Brain microvascular endothelial cell (primary cell): Measurements from ENCODE around the gene DMRT1.

Experiments used
- DNase-seq: peaks from one replicate; pipeline ENCODE4 v3.0.0-alpha.2; 2020
- H3K27ac ChIP-seq: fragments of 250-450 bp; sonication (Bioruptor Pico); 2 replicates; pipeline ENCODE4 v1.5.1; 2020; ENCODE audit warnings: mild to moderate bottlenecking, moderate library complexity
- H3K27me3 ChIP-seq: fragments of 250-450 bp; sonication (Bioruptor Pico); replicated peaks from 2 replicates; pipeline ENCODE4 v1.5.1; 2020; ENCODE audit warnings: mild to moderate bottlenecking
- H3K36me3 ChIP-seq: fragments of 250-450 bp; sonication (Bioruptor Pico); replicated peaks from 2 replicates; pipeline ENCODE4 v1.5.1; 2020; ENCODE audit warnings: mild to moderate bottlenecking
- H3K4me3 ChIP-seq: 2 replicates; pipeline ENCODE4 v1.5.1; 2011; ENCODE audit warnings: low read depth, mild to moderate bottlenecking, control low read depth, low read length, moderate library complexity
- CTCF ChIP-seq: IDR thresholded peaks from 2 replicates; pipeline ENCODE4 v1.5.1; 2011; ENCODE audit warnings: low read depth, mild to moderate bottlenecking, moderate library complexity, low read length, control low read depth, inconsistent platforms; ENCODE audit errors: missing control alignments
- in situ Hi-C: cut with HindIII; loops from 2 replicates; pipeline ENCODE4 v1.10.0; 2017; ENCODE audit warnings: low sequenced_read_pairs, low pct_ligation_motif_present

DMRT1 gene

GRCh38 chr9:841371-842209, at the start of gene DMRT1:
TSS of gene DMRT1 (plus strand) at chr9:841697. CDS start at chr9:841839, 142 bp downstream.
- TF ChIP-seq CTCF, result no peak
- no peak for DNase-seq
- no peaks in the 10 kb centered on the region for H3K36me3 ChIP-seq
- in situ Hi-C loops, result no loop called here
- peaks cover 42% of the 10 kb centered on the region for H3K27me3 ChIP-seq
- no peak within 1 kb of the TSS for H3K4me3 ChIP-seq
- H3K27ac ChIP-seq, result no peak within 1 kb of the TSS

GRCh38 chr9:792331-793260, 48.9 kb upstream of the DMRT1 start:
- Histone ChIP-seq H3K4me3 (no peak overlapping the region), H3K36me3 (no peaks in the 10 kb centered on the region), H3K27me3 (no peaks in the 10 kb centered on the region), H3K27ac (no peak overlapping the region)
- no peak for TF ChIP-seq CTCF
- DNase-seq, result no peak
- in situ Hi-C loops, result no loop called here

- no peak overlapping the region for H3K4me3 ChIP-seq
- no peak for DNase-seq
- no peak for TF ChIP-seq CTCF
- H3K27ac ChIP-seq, result no peak overlapping the region
- H3K27me3 ChIP-seq, result no peaks in the 10 kb centered on the region
- in situ Hi-C loops, result no loop called here
- no peaks in the 10 kb centered on the region for H3K36me3 ChIP-seq
Observed at GRCh38 chr9:794386-794785, 47.1 kb upstream of the DMRT1 start.

- TF ChIP-seq CTCF, result no peak
- no peak overlapping the region for H3K4me3 ChIP-seq
- no peaks in the 10 kb centered on the region for H3K36me3 ChIP-seq
- no peaks in the 10 kb centered on the region for H3K27me3 ChIP-seq
- in situ Hi-C loops, result no loop called here
- H3K27ac ChIP-seq, result no peak overlapping the region
- no peak for DNase-seq
Observed at GRCh38 chr9:795869-796268, 45.6 kb upstream of the DMRT1 start.

GRCh38 chr9:800591-801150, 40.8 kb upstream of the DMRT1 start:
- DNase-seq, result no peak
- in situ Hi-C loops, result no loop called here
- no peak for TF ChIP-seq CTCF
- H3K27me3 ChIP-seq, result no peaks in the 10 kb centered on the region
- H3K4me3 ChIP-seq, result no peak overlapping the region
- no peaks in the 10 kb centered on the region for H3K36me3 ChIP-seq
- no peak overlapping the region for H3K27ac ChIP-seq
